OCI-LY7 (cell line): ENCODE measurements around the gene GHRHR.

ENCODE experiments used
- EZH2phosphoT487 ChIP-seq: fragments of 200-600 bp; sonication (generic); IDR thresholded peaks from 2 replicates; pipeline ENCODE4 v1.6.1; 2018; ENCODE audit warnings: low read depth, borderline replicate concordance, mild to moderate bottlenecking, mixed run types, antibody characterized with exemption, low read length, moderate library complexity, mixed read lengths
- TF ChIP-seq, protein P1 (sequence below): fragments of 200-600 bp; sonication (generic); conservative IDR thresholded peaks from 2 replicates; pipeline ENCODE4 v1.5.1; 2014; ENCODE audit warnings: mild to moderate bottlenecking, antibody characterized with exemption, low read length, moderate library complexity, mixed read lengths

DNA sequence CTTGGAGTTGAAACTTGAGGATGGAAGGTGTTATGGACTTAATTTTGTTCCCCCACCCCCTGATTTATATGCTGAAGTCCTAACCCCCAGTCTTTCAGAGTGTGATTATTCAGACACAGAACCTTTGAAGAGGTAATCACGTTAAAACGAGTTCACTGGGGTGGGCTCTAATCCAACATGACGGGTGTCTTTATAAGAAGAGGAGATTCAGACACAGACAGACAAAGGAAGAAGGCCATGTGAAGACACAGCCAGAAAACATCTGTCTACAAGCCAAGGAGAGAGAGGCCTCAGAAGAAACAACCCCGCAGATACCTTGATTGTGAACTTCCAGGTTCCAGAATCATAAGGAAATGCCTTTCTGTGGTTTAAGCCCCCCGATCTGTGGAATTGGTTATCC is 37.0 kb downstream of the GHRHR start:
- TF ChIP-seq, protein P1, sequence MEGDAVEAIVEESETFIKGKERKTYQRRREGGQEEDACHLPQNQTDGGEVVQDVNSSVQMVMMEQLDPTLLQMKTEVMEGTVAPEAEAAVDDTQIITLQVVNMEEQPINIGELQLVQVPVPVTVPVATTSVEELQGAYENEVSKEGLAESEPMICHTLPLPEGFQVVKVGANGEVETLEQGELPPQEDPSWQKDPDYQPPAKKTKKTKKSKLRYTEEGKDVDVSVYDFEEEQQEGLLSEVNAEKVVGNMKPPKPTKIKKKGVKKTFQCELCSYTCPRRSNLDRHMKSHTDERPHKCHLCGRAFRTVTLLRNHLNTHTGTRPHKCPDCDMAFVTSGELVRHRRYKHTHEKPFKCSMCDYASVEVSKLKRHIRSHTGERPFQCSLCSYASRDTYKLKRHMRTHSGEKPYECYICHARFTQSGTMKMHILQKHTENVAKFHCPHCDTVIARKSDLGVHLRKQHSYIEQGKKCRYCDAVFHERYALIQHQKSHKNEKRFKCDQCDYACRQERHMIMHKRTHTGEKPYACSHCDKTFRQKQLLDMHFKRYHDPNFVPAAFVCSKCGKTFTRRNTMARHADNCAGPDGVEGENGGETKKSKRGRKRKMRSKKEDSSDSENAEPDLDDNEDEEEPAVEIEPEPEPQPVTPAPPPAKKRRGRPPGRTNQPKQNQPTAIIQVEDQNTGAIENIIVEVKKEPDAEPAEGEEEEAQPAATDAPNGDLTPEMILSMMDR: no peak
- no peak for TF ChIP-seq EZH2phosphoT487
